Gastroesophageal sphincter (tissue), 4 donors: Measurements from ENCODE around the gene MEG3. TPM values are rescaled to one million over a fixed set of nuclear protein-coding genes. Genes with fewer than 3 reads are reported as not detected.

ENCODE experiments used
- ATAC-seq: fragments of 150-250 bp; one replicate; pipeline ENCODE4 v1.9.1; 2016; ENCODE audit warnings: mild to moderate bottlenecking, moderate library complexity
- H3K27ac ChIP-seq, 4 donors: fragments of 200-600 bp; sonication (generic) in 3 of 4; 1 replicate in 3 of 4; 2 replicates in 1 of 4; pipeline ENCODE4 v1.5.1; 2016 to 2019
- H3K27me3 ChIP-seq: fragments of 200-600 bp; sonication (generic); one replicate; pipeline ENCODE4 v1.5.1; 2019
- H3K36me3 ChIP-seq, 2 donors: fragments of 200-600 bp; sonication (generic); one replicate each; pipeline ENCODE4 v1.5.1; 2019; ENCODE audit warnings: control low read depth in 1 of 2
- H3K4me1 ChIP-seq, 3 donors: fragments of 200-600 bp; sonication (generic); 1 replicate in 2 of 3; 2 replicates in 1 of 3; pipeline ENCODE4 v1.5.1; 2016 to 2019; ENCODE audit warnings: control low read depth in 2 of 3
- H3K4me3 ChIP-seq, 2 donors: fragments of 200-600 bp; sonication (generic); one replicate each; pipeline ENCODE4 v1.5.1; 2019; ENCODE audit warnings: mild to moderate bottlenecking in 1 of 2, moderate library complexity in 1 of 2
- H3K9me3 ChIP-seq, 3 donors: fragments of 200-600 bp; sonication (generic); one replicate each; pipeline ENCODE4 v1.5.1; 2017 to 2019; ENCODE audit warnings: control low read depth in 2 of 3
- CTCF ChIP-seq, 4 experiments: fragments of 200-600 bp in 2 of 4; fragments of 450-650 bp in 2 of 4; sonication (generic) in 1 of 4; IDR thresholded peaks; one replicate each; pipeline ENCODE4 v1.5.1; 2017 to 2019; ENCODE audit warnings: antibody characterized with exemption in 4 of 4, mild to moderate bottlenecking in 2 of 4, moderate library complexity in 2 of 4
- EP300 ChIP-seq: sonication (generic); formaldehyde crosslinking; IDR thresholded peaks from one replicate; pipeline ENCODE4 v1.6.1; 2017; ENCODE audit warnings: antibody characterized with exemption, mild to moderate bottlenecking
- POLR2A ChIP-seq, 2 donors: fragments of 450-650 bp; IDR thresholded peaks; one replicate each; pipeline ENCODE4 v1.6.1; 2017; ENCODE audit warnings: antibody characterized with exemption in 2 of 2, mild to moderate bottlenecking in 2 of 2, moderate library complexity in 1 of 2
- POLR2AphosphoS5 ChIP-seq: sonication (generic); formaldehyde crosslinking; IDR thresholded peaks from one replicate; pipeline ENCODE4 v1.6.1; 2017; ENCODE audit warnings: antibody characterized with exemption
- WGBS, 2 donors: methylation state at CpG; one replicate each; pipeline ENCODE4 v1.1.5; 2018; ENCODE audit warnings: low coverage in 1 of 2; 5-methylcytosine and 5-hydroxymethylcytosine counted together
- total RNA-seq, 4 donors: library from RNA; depleted of rRNA; stranded (reverse); fragments of >200 nt; gene quantifications; one replicate each; pipeline ENCODE4 v1.1.0, GENCODE V29; 2016

The MEG3 gene
- total RNA-seq, 4 donors from 2014 or later, result 7.5 to 59.0 (median 36.7) TPM

DNA sequence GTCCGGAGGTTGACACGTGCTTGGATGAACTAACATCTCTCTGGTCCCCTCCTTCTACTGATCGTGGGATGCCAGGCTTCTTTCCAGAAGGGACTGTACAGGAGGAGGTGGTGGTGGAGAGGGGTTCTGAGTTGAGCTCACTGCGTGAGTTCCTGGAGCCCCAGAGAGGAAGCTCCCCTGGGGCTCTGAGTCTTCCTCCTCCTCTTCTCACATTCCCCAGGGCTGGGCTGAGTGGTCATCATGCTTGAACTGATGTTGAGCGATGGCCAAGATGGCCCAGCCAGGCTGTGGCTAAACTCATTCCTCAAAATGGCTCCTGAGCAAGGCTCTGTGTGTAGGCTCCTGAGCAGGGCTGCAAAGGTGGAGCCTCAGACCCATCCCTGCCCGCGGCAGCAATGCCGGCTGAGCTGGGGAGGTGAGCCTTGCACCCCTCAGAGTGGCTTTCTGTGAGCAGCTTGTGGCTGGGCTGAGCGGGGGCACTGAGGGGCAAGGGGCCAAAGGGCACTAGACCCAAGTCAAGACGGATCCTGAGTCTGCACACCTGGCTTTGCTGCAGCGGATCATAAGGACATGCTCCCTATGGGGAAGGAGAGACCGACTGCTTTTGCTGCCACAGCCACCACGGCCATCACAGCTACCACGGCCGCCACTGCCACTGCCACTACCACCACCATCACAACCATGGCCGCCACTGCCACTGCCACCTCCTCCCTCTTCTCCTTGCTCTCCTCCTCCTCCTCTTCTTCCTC is 35.4 kb downstream of the MEG3 start:
- Histone ChIP-seq H3K9me3 (no peaks in the 10 kb centered on the region), H3K27ac (no peak overlapping the region), H3K27me3 (peaks cover 24% of the 10 kb centered on the region), H3K4me3 (no peak overlapping the region), H3K36me3 (no peaks in the 10 kb centered on the region), H3K4me1 (no peaks in the 10 kb centered on the region)
- WGBS, 2 donors, result 99 to 100% methylated on average over 1 to 5 of the region's 16 CpGs
- no peak for ATAC-seq
- TF ChIP-seq POLR2AphosphoS5 (no peak), CTCF (IDR thresholded peaks at IDR 0.05) (no peak), EP300 (no peak), POLR2A (IDR thresholded peaks at IDR 0.05) (no peak)

DNA sequence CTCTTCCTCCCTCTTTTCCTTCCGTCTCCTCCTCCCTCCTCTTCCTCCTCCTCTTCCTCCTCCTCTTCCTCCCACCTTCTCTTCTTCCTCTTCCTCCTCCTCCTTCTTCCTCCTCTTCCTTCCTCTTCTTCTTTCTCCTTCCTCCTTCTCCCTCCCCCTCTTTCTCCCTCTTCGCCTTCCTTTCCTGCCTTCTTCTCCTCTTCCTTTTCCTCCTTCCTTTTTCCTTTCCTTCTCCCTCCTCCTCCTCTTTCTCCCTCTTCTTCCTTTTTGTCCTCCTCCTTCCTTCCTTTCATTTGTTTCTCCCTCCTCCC is 36.0 kb downstream of the MEG3 start:
- H3K27ac ChIP-seq, result no peak overlapping the region
- peaks cover 24% of the 10 kb centered on the region for H3K27me3 ChIP-seq
- WGBS, 2 donors, result 71 to 100% methylated on average over 1 to 2 of the region's 2 CpGs
- H3K4me1 ChIP-seq, result no peaks in the 10 kb centered on the region
- no peak overlapping the region for H3K4me3 ChIP-seq
- TF ChIP-seq POLR2A (IDR thresholded peaks at IDR 0.05), result no peak
- TF ChIP-seq POLR2AphosphoS5, result no peak
- no peak for TF ChIP-seq EP300
- no peak for TF ChIP-seq CTCF (IDR thresholded peaks at IDR 0.05)
- no peak for ATAC-seq
- H3K36me3 ChIP-seq, result no peaks in the 10 kb centered on the region
- H3K9me3 ChIP-seq, result no peaks in the 10 kb centered on the region

- no peak for ATAC-seq
- 90% methylated on average over 2 of the region's 3 CpGs; no CpG with 5 or more reads in 1 of the 2 donors for WGBS, 2 donors
- H3K9me3 ChIP-seq, result no peaks in the 10 kb centered on the region
- H3K4me3 ChIP-seq, result no peak overlapping the region
- H3K27ac ChIP-seq, result no peak overlapping the region
- peaks cover 24% of the 10 kb centered on the region for H3K27me3 ChIP-seq
- no peak for TF ChIP-seq CTCF (IDR thresholded peaks at IDR 0.05)
- no peak for TF ChIP-seq POLR2AphosphoS5
- TF ChIP-seq POLR2A (IDR thresholded peaks at IDR 0.05), result no peak
- no peak for TF ChIP-seq EP300
- no peaks in the 10 kb centered on the region for H3K4me1 ChIP-seq
- H3K36me3 ChIP-seq, result no peaks in the 10 kb centered on the region
Observed at GRCh38 chr14:100862277-100862676, 36.4 kb downstream of the MEG3 start.

GRCh38 chr14:100862793-100863192 is 36.9 kb downstream of the MEG3 start:
- ATAC-seq, result no peak
- 60 to 100% methylated on average over 1 of the region's 2 CpGs for WGBS, 2 donors

GRCh38 chr14:100864206-100864605 is 38.3 kb downstream of the MEG3 start:
- H3K9me3 ChIP-seq, result no peaks in the 10 kb centered on the region
- no peaks in the 10 kb centered on the region for H3K4me1 ChIP-seq
- H3K36me3 ChIP-seq, result no peaks in the 10 kb centered on the region
- peaks cover 11% of the 10 kb centered on the region for H3K27me3 ChIP-seq
- 79 to 100% methylated on average over 4 of the region's 10 CpGs for WGBS, 2 donors
- ATAC-seq, result no peak
- H3K4me3 ChIP-seq, result no peak overlapping the region
- no peak for TF ChIP-seq CTCF (IDR thresholded peaks at IDR 0.05)
- no peak for TF ChIP-seq POLR2A (IDR thresholded peaks at IDR 0.05)
- no peak for TF ChIP-seq EP300
- TF ChIP-seq POLR2AphosphoS5, result no peak
- no peak overlapping the region for H3K27ac ChIP-seq

More at GRCh38 chr14:100862793-100863192, 36.9 kb downstream of the MEG3 start:
- H3K27ac ChIP-seq, result no peak overlapping the region
- no peaks in the 10 kb centered on the region for H3K36me3 ChIP-seq
- H3K4me3 ChIP-seq, result no peak overlapping the region
- H3K27me3 ChIP-seq, result peaks cover 24% of the 10 kb centered on the region
- H3K9me3 ChIP-seq, result no peaks in the 10 kb centered on the region
- TF ChIP-seq EP300 (no peak), POLR2A (IDR thresholded peaks at IDR 0.05) (no peak)
- no peaks in the 10 kb centered on the region for H3K4me1 ChIP-seq
